Measurements from ENCODE around the gene CCDC138.
"Not testable (repeated sequence)": the region's sequence is repeated elsewhere in the genome, so short reads cannot be mapped to it uniquely, and the experiment has no call there.

The CCDC138 gene

GRCh38 chr2:108786354-108787215 lies at the start of gene CCDC138:
Gene CCDC138, plus strand, starts transcription at chr2:108786771. Its CDS starts 52 bp downstream, at chr2:108786823.
- TF ChIP-seq, protein P1, sequence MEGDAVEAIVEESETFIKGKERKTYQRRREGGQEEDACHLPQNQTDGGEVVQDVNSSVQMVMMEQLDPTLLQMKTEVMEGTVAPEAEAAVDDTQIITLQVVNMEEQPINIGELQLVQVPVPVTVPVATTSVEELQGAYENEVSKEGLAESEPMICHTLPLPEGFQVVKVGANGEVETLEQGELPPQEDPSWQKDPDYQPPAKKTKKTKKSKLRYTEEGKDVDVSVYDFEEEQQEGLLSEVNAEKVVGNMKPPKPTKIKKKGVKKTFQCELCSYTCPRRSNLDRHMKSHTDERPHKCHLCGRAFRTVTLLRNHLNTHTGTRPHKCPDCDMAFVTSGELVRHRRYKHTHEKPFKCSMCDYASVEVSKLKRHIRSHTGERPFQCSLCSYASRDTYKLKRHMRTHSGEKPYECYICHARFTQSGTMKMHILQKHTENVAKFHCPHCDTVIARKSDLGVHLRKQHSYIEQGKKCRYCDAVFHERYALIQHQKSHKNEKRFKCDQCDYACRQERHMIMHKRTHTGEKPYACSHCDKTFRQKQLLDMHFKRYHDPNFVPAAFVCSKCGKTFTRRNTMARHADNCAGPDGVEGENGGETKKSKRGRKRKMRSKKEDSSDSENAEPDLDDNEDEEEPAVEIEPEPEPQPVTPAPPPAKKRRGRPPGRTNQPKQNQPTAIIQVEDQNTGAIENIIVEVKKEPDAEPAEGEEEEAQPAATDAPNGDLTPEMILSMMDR (IDR thresholded peaks at IDR 0.05; ENCODE audit: low read length, missing control alignments): no peak
- peak within 1 kb of the TSS; percentile 71 for H3K4me3 ChIP-seq (replicated peaks; ENCODE audit: low read depth, low read length)
- DNase-seq (ENCODE audit: low read depth): peak; percentile 86

DNA sequence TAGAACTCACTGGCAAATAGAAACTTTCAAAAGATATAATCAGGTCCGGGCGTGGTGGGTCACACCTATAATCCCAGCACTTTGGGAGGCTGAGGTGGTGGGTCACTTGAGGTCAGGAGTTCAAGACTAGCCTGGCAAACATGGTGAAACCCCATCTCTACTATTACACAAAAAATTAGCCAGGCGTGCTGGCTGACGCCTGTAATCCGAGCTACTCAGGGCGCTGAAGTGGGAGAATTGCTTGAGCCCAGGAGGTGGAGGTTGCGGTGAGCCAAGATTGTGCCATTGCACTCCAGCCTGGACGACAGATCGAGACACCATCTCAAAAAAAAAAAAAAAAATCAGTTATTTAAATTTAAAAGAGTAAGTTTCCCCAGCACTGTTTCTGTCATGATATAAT lies 28.6 kb upstream of the CCDC138 start:
- H3K4me3 ChIP-seq (replicated peaks; ENCODE audit: low read depth, low read length); DNase-seq (ENCODE audit: low read depth): not testable (repeated sequence)

DNA sequence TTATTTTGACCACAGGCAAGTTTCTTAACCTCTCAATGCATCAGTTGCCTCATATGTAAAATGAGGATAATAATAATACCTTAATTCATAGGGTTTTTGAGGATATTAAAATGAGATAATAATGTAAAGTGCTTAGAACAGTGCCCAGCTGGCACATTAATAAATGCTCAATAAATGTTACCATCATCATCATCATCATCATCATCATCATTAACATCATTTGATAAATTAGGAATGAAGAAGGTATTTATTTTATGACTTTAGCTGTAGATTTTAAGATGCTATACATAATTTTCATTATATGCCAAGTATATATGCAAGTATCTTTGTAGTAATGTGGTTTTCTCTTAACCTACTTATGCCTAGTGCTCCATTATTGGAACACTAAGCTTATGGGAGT lies 24.0 kb upstream of the CCDC138 start:
- H3K4me3 ChIP-seq (replicated peaks; ENCODE audit: low read depth, low read length); DNase-seq (ENCODE audit: low read depth): not testable (repeated sequence)

- not testable (repeated sequence) for H3K4me3 ChIP-seq (replicated peaks; ENCODE audit: low read depth, low read length); DNase-seq (ENCODE audit: low read depth)
Observed at GRCh38 chr2:108766671-108767070, 19.9 kb upstream of the CCDC138 start.

DNA sequence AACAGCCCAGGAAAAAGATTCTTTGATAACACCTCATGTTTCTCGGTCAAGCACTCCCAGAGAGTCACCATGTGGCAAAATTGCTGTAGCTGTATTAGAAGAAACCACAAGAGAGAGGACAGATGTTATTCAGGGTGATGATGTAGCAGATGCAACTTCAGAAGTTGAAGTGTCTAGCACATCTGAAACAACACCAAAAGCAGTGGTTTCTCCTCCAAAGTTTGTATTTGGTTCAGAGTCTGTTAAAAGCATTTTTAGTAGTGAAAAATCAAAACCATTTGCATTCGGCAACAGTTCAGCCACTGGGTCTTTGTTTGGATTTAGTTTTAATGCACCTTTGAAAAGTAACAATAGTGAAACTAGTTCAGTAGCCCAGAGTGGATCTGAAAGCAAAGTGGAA lies 18.7 kb upstream of the CCDC138 start:
- DNase-seq (ENCODE audit: low read depth); H3K4me3 ChIP-seq (replicated peaks; ENCODE audit: low read depth, low read length): not testable (repeated sequence)

- H3K4me3 ChIP-seq (replicated peaks; ENCODE audit: low read depth, low read length): no peak overlapping the region
- TF ChIP-seq, protein P1 (IDR thresholded peaks at IDR 0.05; ENCODE audit: low read length, missing control alignments): no peak
- DNase-seq (ENCODE audit: low read depth): no peak
Observed at GRCh38 chr2:108776475-108776874, 10.1 kb upstream of the CCDC138 start.

GRCh38 chr2:108778857-108779256 lies 7.7 kb upstream of the CCDC138 start:
- TF ChIP-seq, protein P1 (IDR thresholded peaks at IDR 0.05; ENCODE audit: low read length, missing control alignments): no peak
- H3K4me3 ChIP-seq (replicated peaks; ENCODE audit: low read depth, low read length): no peak overlapping the region
- DNase-seq (ENCODE audit: low read depth): no peak

DNA sequence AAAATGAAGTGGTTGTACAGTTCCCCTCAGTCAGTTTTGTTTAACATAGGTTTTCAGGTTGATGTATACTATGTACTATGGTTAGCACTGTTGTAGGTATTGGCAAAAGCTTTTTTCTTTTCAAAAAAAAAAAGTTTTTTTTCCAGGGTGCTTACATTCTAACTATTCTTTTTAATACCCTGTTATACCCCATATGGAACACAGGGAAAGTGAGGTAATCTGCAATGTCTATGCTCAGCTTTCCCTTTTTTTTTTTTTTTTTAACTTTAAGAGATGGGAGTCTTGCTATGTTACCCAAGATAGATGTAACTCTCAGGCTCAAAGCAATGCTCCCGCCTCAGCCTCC lies 590 bp upstream of the CCDC138 start:
- peak overlapping the region; percentile 71 for H3K4me3 ChIP-seq (replicated peaks; ENCODE audit: low read depth, low read length)
- TF ChIP-seq, protein P1 (IDR thresholded peaks at IDR 0.05; ENCODE audit: low read length, missing control alignments): no peak
- DNase-seq (ENCODE audit: low read depth): no peak

DNA sequence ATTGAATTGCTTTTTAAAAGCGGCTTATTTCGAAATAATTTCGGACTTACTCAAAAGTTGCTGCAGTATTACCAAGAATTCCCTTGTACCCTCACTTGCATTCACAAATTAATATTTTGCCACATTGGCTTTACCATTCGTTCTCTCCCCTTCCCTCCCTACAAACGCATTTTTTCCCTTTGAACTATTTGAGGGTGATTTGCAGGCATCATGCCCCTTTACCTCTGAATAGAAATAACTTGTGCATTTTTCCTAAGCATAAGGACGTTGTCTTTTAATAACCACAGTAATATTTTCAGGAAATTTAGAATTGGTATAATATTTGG lies 608 bp downstream of the CCDC138 start:
- H3K4me3 ChIP-seq (replicated peaks; ENCODE audit: low read depth, low read length): peak overlapping the region; percentile 71
- TF ChIP-seq, protein P1 (IDR thresholded peaks at IDR 0.05; ENCODE audit: low read length, missing control alignments): no peak
- no peak for DNase-seq (ENCODE audit: low read depth)

All from fibroblast of pulmonary artery (primary cell).